ENCODE data around the gene CSNK1G1.
"Not testable (repeated sequence)": the region's sequence is repeated elsewhere in the genome, so short reads cannot be mapped to it uniquely, and the experiment has no call there.

CSNK1G1 gene

GRCh38 chr15:64288577-64288976 lies 67.4 kb downstream of the CSNK1G1 start:
- DNase-seq (ENCODE audit: low read depth, low spot score), result no peak

- no peak for DNase-seq (ENCODE audit: low read depth, low spot score)
Measured at GRCh38 chr15:64287953-64288352, 68.0 kb downstream of the CSNK1G1 start.

GRCh38 chr15:64286473-64286872 lies 69.5 kb downstream of the CSNK1G1 start:
- DNase-seq (ENCODE audit: low read depth, low spot score), result no peak

GRCh38 chr15:64285871-64286270 lies 70.1 kb downstream of the CSNK1G1 start:
- DNase-seq (ENCODE audit: low read depth, low spot score), result no peak

- no peak for DNase-seq (ENCODE audit: low read depth, low spot score)
Measured at GRCh38 chr15:64285150-64285549, 70.8 kb downstream of the CSNK1G1 start.

- peak; percentile 20 for DNase-seq (ENCODE audit: low read depth, low spot score)
Measured at GRCh38 chr15:64284042-64284441, 71.9 kb downstream of the CSNK1G1 start.

- DNase-seq (ENCODE audit: low read depth, low spot score), result no peak
Measured at GRCh38 chr15:64282701-64283100, 73.3 kb downstream of the CSNK1G1 start.

- DNase-seq (ENCODE audit: low read depth, low spot score), result no peak
Measured at GRCh38 chr15:64279131-64279530, 76.8 kb downstream of the CSNK1G1 start.

- DNase-seq (ENCODE audit: low read depth, low spot score), result no peak
Measured at GRCh38 chr15:64275934-64276333, 80.0 kb downstream of the CSNK1G1 start.

GRCh38 chr15:64274341-64274950 lies 81.5 kb downstream of the CSNK1G1 start:
- DNase-seq (ENCODE audit: low read depth, low spot score), result no peak

- no peak for DNase-seq (ENCODE audit: low read depth, low spot score)
Measured at GRCh38 chr15:64267331-64267973, 88.5 kb downstream of the CSNK1G1 start.

- DNase-seq (ENCODE audit: low read depth, low spot score), result not testable (repeated sequence)
Measured at GRCh38 chr15:64265188-64265587, 90.8 kb downstream of the CSNK1G1 start.

- DNase-seq (ENCODE audit: low read depth, low spot score), result no peak
Measured at GRCh38 chr15:64264502-64264901, 91.5 kb downstream of the CSNK1G1 start.

- DNase-seq (ENCODE audit: low read depth, low spot score), result no peak
Measured at GRCh38 chr15:64263567-64263966, 92.4 kb downstream of the CSNK1G1 start.

- DNase-seq (ENCODE audit: low read depth, low spot score), result no peak
Measured at GRCh38 chr15:64256051-64256450, 99.9 kb downstream of the CSNK1G1 start.

- DNase-seq (ENCODE audit: low read depth, low spot score), result no peak
Measured at GRCh38 chr15:64251658-64252057, 104.3 kb downstream of the CSNK1G1 start.

GRCh38 chr15:64251121-64251520 lies 104.9 kb downstream of the CSNK1G1 start:
- DNase-seq (ENCODE audit: low read depth, low spot score), result no peak

GRCh38 chr15:64249883-64250575 lies 105.9 kb downstream of the CSNK1G1 start:
- DNase-seq (ENCODE audit: low read depth, low spot score), result no peak

- DNase-seq (ENCODE audit: low read depth, low spot score), result no peak
Measured at GRCh38 chr15:64249406-64249805, 106.6 kb downstream of the CSNK1G1 start.

GRCh38 chr15:64247906-64248541 lies 107.9 kb downstream of the CSNK1G1 start:
- DNase-seq (ENCODE audit: low read depth, low spot score), result peak; percentile 62

- DNase-seq (ENCODE audit: low read depth, low spot score), result no peak
Measured at GRCh38 chr15:64247535-64247905, 108.5 kb downstream of the CSNK1G1 start.

- DNase-seq (ENCODE audit: low read depth, low spot score), result no peak
Measured at GRCh38 chr15:64246364-64247189, 109.4 kb downstream of the CSNK1G1 start.

All from smooth muscle cell of the brain vasculature (primary cell).